ENCODE data around the gene SIX1. TPM values are rescaled to one million over a fixed set of nuclear protein-coding genes. Genes with fewer than 3 reads are reported as not detected.

SIX1 gene
- total RNA-seq, 1 donor from 2014 or later = 1.1 TPM

GRCh38 chr14:60637479-60638315, 11.6 kb downstream of the SIX1 start:
- TF ChIP-seq CTCF (IDR thresholded peaks at IDR 0.05) = no peak
- DNase-seq (ENCODE audit: low spot score in 2 of 2) = no peak

DNA sequence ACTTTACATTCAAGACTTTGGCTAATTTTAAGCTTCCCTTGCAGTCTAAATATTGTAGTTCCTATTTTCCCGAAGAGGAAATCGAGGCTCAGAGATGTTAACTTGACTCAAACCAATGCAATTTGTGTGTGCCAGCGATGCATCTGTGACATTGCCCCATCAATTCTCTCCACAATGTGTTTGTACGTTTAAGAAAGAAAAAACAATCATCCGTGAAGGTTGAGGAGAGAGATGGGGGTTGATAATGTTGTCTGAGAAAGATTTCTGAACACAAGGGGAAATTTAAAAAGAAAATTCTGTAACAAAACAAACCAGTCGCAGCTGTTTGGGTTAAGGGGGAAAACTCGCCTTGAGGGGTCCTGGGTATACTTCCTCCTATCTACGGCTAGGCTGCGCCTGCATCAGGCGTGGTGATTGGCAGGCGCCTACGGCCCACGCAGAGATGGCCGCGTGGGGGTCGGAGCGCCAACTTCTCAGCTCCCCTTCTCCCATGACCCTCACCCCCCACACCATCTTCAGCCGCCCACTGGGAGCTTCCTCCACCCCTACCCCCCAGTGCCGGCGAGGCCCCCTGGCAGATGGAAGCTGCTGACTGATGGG, 12.3 kb downstream of the SIX1 start:
- Histone ChIP-seq H3K27ac (no peak overlapping the region), H3K4me3 (peak overlapping the region; percentile 21 to 48), H3K4me1 (peaks cover 0 to 6% of the 10 kb centered on the region in 2 donors), H3K27me3 (peaks cover 1% of the 10 kb centered on the region), H3K36me3 (no peaks in the 10 kb centered on the region), H3K9me3 (no peaks in the 10 kb centered on the region)
- DNase-seq (ENCODE audit: low spot score in 2 of 2) = no peak
- no peak for TF ChIP-seq CTCF (IDR thresholded peaks at IDR 0.05)
- intact Hi-C loops (cut with DNase I) = no loop called here

More at GRCh38 chr14:60637479-60638315, 11.6 kb downstream of the SIX1 start:
- H3K27me3 ChIP-seq = peaks cover 8% of the 10 kb centered on the region
- H3K27ac ChIP-seq = no peak overlapping the region
- H3K4me3 ChIP-seq = peak overlapping the region; percentile 21 to 48
- intact Hi-C loops (cut with DNase I) = no loop called here
- no peaks in the 10 kb centered on the region for H3K9me3 ChIP-seq
- H3K4me1 ChIP-seq = peaks cover 0 to 6% of the 10 kb centered on the region in 2 donors
- no peaks in the 10 kb centered on the region for H3K36me3 ChIP-seq

GRCh38 chr14:60634153-60634552, 15.1 kb downstream of the SIX1 start:
- no peak for DNase-seq (ENCODE audit: low spot score in 2 of 2)
- Histone ChIP-seq H3K9me3 (no peaks in the 10 kb centered on the region), H3K27me3 (no peaks in the 10 kb centered on the region), H3K4me1 (peaks cover 0 to 6% of the 10 kb centered on the region in 2 donors), H3K4me3 (no peak overlapping the region), H3K27ac (no peak overlapping the region), H3K36me3 (no peaks in the 10 kb centered on the region)
- intact Hi-C loops (cut with DNase I) = no loop called here
- TF ChIP-seq CTCF (IDR thresholded peaks at IDR 0.05) = no peak

- no peaks in the 10 kb centered on the region for H3K36me3 ChIP-seq
- no peaks in the 10 kb centered on the region for H3K9me3 ChIP-seq
- no peak for TF ChIP-seq CTCF (IDR thresholded peaks at IDR 0.05)
- DNase-seq (ENCODE audit: low spot score in 2 of 2) = no peak
- no peak overlapping the region for H3K27ac ChIP-seq
- intact Hi-C loops (cut with DNase I) = no loop called here
- H3K27me3 ChIP-seq = no peaks in the 10 kb centered on the region
- peaks cover 0 to 3% of the 10 kb centered on the region in 2 donors for H3K4me1 ChIP-seq
- H3K4me3 ChIP-seq = no peak overlapping the region
Measured at GRCh38 chr14:60632777-60633176, 16.5 kb downstream of the SIX1 start.

DNA sequence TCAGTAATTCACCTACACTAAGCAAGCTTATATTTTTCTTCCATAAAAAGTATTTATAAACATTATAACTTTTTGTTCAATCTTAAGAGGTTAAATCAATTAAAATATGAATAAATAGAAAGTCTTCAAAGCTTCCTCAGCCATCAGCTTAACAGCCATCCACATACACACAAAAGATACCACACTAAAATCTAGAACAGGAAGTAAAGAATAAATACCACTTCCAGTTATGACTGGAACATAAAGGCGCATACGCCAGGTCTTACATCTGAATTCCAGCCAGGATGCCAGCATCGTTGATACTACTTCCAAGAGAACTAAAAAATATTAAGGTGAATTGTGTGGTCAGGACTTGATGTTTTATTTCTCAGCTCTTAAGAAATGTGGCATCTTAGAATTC, 17.0 kb downstream of the SIX1 start:
- H3K9me3 ChIP-seq = no peaks in the 10 kb centered on the region
- H3K36me3 ChIP-seq = no peaks in the 10 kb centered on the region
- intact Hi-C loops (cut with DNase I) = no loop called here
- no peaks in the 10 kb centered on the region for H3K27me3 ChIP-seq
- no peaks in the 10 kb centered on the region for H3K4me1 ChIP-seq
- no peak overlapping the region for H3K27ac ChIP-seq
- TF ChIP-seq CTCF (IDR thresholded peaks at IDR 0.05) = no peak
- no peak for DNase-seq (ENCODE audit: low spot score in 2 of 2)
- H3K4me3 ChIP-seq = no peak overlapping the region

Measured in ascending aorta (tissue), 2 donors.